SK-N-SH (cell line): ENCODE results near the gene NOD1. TPM values are rescaled to one million over a fixed set of nuclear protein-coding genes. Genes with fewer than 3 reads are reported as not detected.

Experiments used
- CTCF ChIA-PET: fragments of 300-600, 350-600 bp; formaldehyde crosslinking; extraction: SDS; loops from one replicate; lab custom pipeline; 2021; lab: Yijun Ruan, JAX
- POLR2A ChIA-PET: fragments of 350-600 bp; sonication (Branson Sonifier 250); formaldehyde crosslinking; extraction: SDS; loops from one replicate; lab custom pipeline; 2020; ENCODE audit warnings: antibody characterized with exemption, inconsistent platforms; lab: Yijun Ruan, JAX
- DNase-seq: peaks from one replicate; pipeline ENCODE4 v3.0.0; 2012
- H2AFZ ChIP-seq: fragments of 200-600 bp; sonication (generic); 2 replicates; pipeline ENCODE4 v1.8.1; 2016; ENCODE audit warnings: antibody characterized with exemption, mild to moderate bottlenecking, low read depth
- H3F3A ChIP-seq: fragments of 200-600 bp; sonication (generic); replicated peaks from 2 replicates; pipeline ENCODE3; 2016; ENCODE audit warnings: antibody characterized with exemption, mild to moderate bottlenecking; ENCODE audit not compliant: insufficient read depth
- H3K27ac ChIP-seq, 2 experiments: fragments of 200-500 bp in 1 of 2; fragments of 200-600 bp in 1 of 2; sonication (Bioruptor generic) in 1 of 2; sonication (generic), shearing (Covaris generic) in 1 of 2; 2 replicates each; pipeline versions ENCODE4 v1.5.1 to v1.6.1; 2014 to 2016; ENCODE audit warnings: low read depth in 2 of 2, inconsistent platforms in 1 of 2, low read length in 1 of 2, mild to moderate bottlenecking in 1 of 2, mixed read lengths in 1 of 2
- H3K27me3 ChIP-seq: fragments of 200-600 bp; sonication (generic), shearing (Covaris generic); 2 replicates; pipeline ENCODE4 v1.6.1; 2016; ENCODE audit warnings: mixed run types; ENCODE audit not compliant: insufficient read depth
- H3K36me3 ChIP-seq, 2 experiments: fragments of 200-500 bp in 1 of 2; fragments of 200-600 bp in 1 of 2; sonication (Bioruptor generic) in 1 of 2; sonication (generic) in 1 of 2; replicated peaks in 1 of 2; 2 replicates each; pipeline versions ENCODE3 to v1.5.1; 2014 to 2016; ENCODE audit warnings: low read length in 1 of 2, mild to moderate bottlenecking in 1 of 2; ENCODE audit not compliant: insufficient read depth in 2 of 2, control insufficient read depth in 1 of 2
- H3K4me1 ChIP-seq, 2 experiments: fragments of 200-500 bp in 1 of 2; fragments of 200-600 bp in 1 of 2; sonication (Bioruptor generic) in 1 of 2; sonication (generic), shearing (Covaris generic) in 1 of 2; 2 replicates each; pipeline versions ENCODE4 v1.5.1 to v1.6.1; 2014 to 2016; ENCODE audit warnings: low read depth in 1 of 2, low read length in 1 of 2, mixed run types in 1 of 2; ENCODE audit not compliant: insufficient read depth in 2 of 2, control insufficient read depth in 1 of 2
- H3K4me2 ChIP-seq: fragments of 200-600 bp; sonication (generic), shearing (Covaris generic); 2 replicates; pipeline ENCODE4 v1.6.1; 2017; ENCODE audit warnings: mixed run types
- H3K4me3 ChIP-seq, 2 experiments: fragments of 200-500 bp in 1 of 2; fragments of 200-600 bp in 1 of 2; sonication (Bioruptor generic) in 1 of 2; sonication (generic), shearing (Covaris generic) in 1 of 2; 2 replicates each; pipeline versions ENCODE4 v1.5.1 to v1.8.1; 2014 to 2016; ENCODE audit warnings: low read depth in 2 of 2, inconsistent platforms in 1 of 2, low read length in 1 of 2, mild to moderate bottlenecking in 1 of 2, mixed read lengths in 1 of 2, moderate library complexity in 1 of 2
- H3K79me2 ChIP-seq: fragments of 200-600 bp; sonication (generic); 2 replicates; pipeline ENCODE4 v1.8.1; 2017; ENCODE audit warnings: mild to moderate bottlenecking; ENCODE audit not compliant: insufficient read depth
- H3K9ac ChIP-seq: fragments of 200-600 bp; sonication (generic); 2 replicates; pipeline ENCODE4 v1.6.1; 2017; ENCODE audit warnings: mixed run types
- H3K9me2 ChIP-seq: fragments of 200-600 bp; sonication (generic); 2 replicates; pipeline ENCODE4 v1.6.1; 2017; ENCODE audit warnings: mixed run types
- H3K9me3 ChIP-seq: fragments of 200-600 bp; sonication (generic); 2 replicates; pipeline ENCODE4 v1.6.1; 2017; ENCODE audit warnings: mixed run types, mild to moderate bottlenecking, moderate library complexity
- H4K20me1 ChIP-seq: fragments of 200-600 bp; sonication (generic); 2 replicates; pipeline ENCODE4 v1.6.1; 2017; ENCODE audit warnings: mild to moderate bottlenecking, mixed run types; ENCODE audit not compliant: insufficient read depth
- EP300 ChIP-seq, 2 experiments: IDR thresholded peaks; 2 replicates each; pipeline versions ENCODE4 v1.4.0 to v1.6.1; 2012; ENCODE audit warnings: borderline replicate concordance in 1 of 2, low read depth in 1 of 2, low read length in 1 of 2
- FOSL2 ChIP-seq: IDR thresholded peaks from 2 replicates; pipeline ENCODE4 v1.4.0; 2012; ENCODE audit warnings: low read depth, mild to moderate bottlenecking, moderate library complexity, borderline replicate concordance
- FOXJ3 ChIP-seq: sonication (generic); formaldehyde crosslinking; IDR thresholded peaks from 2 replicates; pipeline ENCODE4 v1.5.1; 2020; ENCODE audit warnings: mild to moderate bottlenecking, missing genetic modification reagents
- MEF2A ChIP-seq: IDR thresholded peaks from 2 replicates; pipeline ENCODE4 v1.4.0; 2012; ENCODE audit warnings: low read depth, borderline replicate concordance
- NFIC ChIP-seq: IDR thresholded peaks from 2 replicates; pipeline ENCODE4 v1.4.0; 2012; ENCODE audit warnings: borderline replicate concordance
- RAD21 ChIP-seq: IDR thresholded peaks from 2 replicates; pipeline ENCODE4 v1.6.1; 2012; ENCODE audit warnings: mild to moderate bottlenecking, low read length
- SIN3A ChIP-seq: IDR thresholded peaks from 2 replicates; pipeline ENCODE4 v1.6.1; 2012; ENCODE audit warnings: low read depth, mild to moderate bottlenecking, low read length, moderate library complexity, borderline replicate concordance
- SMC3 ChIP-seq: IDR thresholded peaks from 2 replicates; pipeline ENCODE4 v1.6.1; 2012; ENCODE audit warnings: low read depth, low read length, improper control_type of control experiment
- TAF1 ChIP-seq: IDR thresholded peaks from 2 replicates; pipeline ENCODE4 v1.6.1; 2012; ENCODE audit warnings: low read depth, mild to moderate bottlenecking, low read length, moderate library complexity, borderline replicate concordance
- TCF12 ChIP-seq: IDR thresholded peaks from 2 replicates; pipeline ENCODE4 v1.4.0; 2012
- WGBS: methylation state at CpG from one replicate; pipeline ENCODE4 v1.1.6; 2017; ENCODE audit warnings: low lambda C conversion rate; 5-methylcytosine and 5-hydroxymethylcytosine counted together
- polyA plus RNA-seq, 3 experiments: library from polyadenylated mRNA; depleted of rRNA; stranded (reverse); fragments of >200 nt; gene quantifications; 2 replicates each; pipeline ENCODE4 v1.2.3, GENCODE V29; 2012
- TF ChIP-seq, protein P1 (sequence below): fragments of 150-350 bp; IDR thresholded peaks from 2 replicates; pipeline ENCODE4 v1.6.1; 2017; ENCODE audit warnings: antibody characterized with exemption, low read length, low read depth, borderline replicate concordance
- TF ChIP-seq, protein P2 (sequence below): IDR thresholded peaks from 2 replicates; pipeline ENCODE4; 2012
- TF ChIP-seq, protein P3 (sequence below): IDR thresholded peaks from 2 replicates; pipeline ENCODE4 v1.4.0; 2012; ENCODE audit warnings: low read depth, borderline replicate concordance
- TF ChIP-seq, protein P4 (sequence below): IDR thresholded peaks from 2 replicates; pipeline ENCODE4 v1.6.1; 2012; ENCODE audit warnings: mild to moderate bottlenecking, low read depth, low read length, moderate library complexity
- TF ChIP-seq, protein P5 (sequence below): IDR thresholded peaks from 2 replicates; pipeline ENCODE4 v1.4.0; 2012; ENCODE audit warnings: low read depth

NOD1 gene
- polyA plus RNA-seq, 1 of the 3 experiments (the other 2 are of a cell fraction) = 5.5 TPM

DNA sequence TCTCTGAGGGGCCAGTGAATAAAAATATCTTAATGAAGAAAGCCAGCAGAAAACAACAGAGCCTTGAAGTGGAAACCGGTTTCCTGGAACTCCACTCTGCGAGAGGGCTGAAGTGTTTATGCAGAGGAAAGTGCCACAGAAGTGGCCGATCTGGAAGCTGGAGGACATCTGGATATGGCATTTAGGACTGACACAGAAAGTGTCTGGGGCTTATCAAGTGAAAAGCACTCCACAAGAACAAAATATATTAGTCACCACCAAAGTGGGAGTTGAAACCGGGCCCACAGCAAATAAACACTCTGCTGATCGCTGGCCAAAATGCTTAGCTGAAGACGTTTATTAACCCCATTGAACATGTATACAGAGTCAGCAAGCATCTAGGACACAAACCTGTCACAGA is 7.8 kb downstream of the NOD1 start (continued):
- TF ChIP-seq, protein P1, sequence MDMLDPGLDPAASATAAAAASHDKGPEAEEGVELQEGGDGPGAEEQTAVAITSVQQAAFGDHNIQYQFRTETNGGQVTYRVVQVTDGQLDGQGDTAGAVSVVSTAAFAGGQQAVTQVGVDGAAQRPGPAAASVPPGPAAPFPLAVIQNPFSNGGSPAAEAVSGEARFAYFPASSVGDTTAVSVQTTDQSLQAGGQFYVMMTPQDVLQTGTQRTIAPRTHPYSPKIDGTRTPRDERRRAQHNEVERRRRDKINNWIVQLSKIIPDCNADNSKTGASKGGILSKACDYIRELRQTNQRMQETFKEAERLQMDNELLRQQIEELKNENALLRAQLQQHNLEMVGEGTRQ = no peak
- TF ChIP-seq, all 33 proteins: peak for 11

DNA sequence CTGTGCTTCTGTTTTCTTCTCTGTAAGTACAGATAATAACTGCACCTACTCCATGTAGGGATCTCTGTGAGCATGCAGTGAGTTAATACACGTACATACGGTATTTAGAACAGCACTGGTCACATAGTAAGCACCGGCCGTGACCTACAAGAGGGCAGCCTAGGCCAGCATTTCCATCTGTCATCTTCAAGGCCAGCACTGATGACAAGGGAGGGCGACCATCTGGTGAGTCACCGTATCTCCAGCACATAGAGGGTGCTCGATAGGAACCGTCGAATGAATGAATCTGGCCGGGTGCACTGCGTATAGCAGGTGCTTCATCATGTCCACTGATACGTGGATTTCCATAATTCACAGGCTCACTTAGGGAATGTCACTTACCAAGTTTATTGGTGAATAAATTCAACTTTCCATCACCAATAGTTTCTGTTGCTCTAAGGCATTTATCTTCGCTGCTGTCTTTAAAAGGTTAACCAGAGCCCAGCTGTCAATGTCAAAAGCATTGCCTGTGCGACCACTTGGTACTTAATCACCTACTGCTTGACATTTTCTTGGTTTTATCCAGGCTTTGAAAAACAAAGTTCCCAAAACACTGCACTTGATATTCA is 8.3 kb downstream of the NOD1 start:
- Histone ChIP-seq H3K79me2 (peaks cover 27% of the 10 kb centered on the region), H2AFZ (no peak overlapping the region), H3K36me3 (peaks cover 0 to 8% of the 10 kb centered on the region in 2 experiments), H3K4me2 (peak overlapping the region; percentile 39), H3K9me2 (no peaks in the 10 kb centered on the region), H3K4me3 (no peak overlapping the region), H3F3A (no peaks in the 10 kb centered on the region), H3K9me3 (no peaks in the 10 kb centered on the region), H3K4me1 (peaks cover 14 to 77% of the 10 kb centered on the region in 2 experiments), H3K27me3 (no peaks in the 10 kb centered on the region), H3K9ac (no peak overlapping the region; the same call in 1 of the 2 replicates), H4K20me1 (no peaks in the 10 kb centered on the region), H3K27ac (peak overlapping the region; percentile 81 to 98)
- TF ChIP-seq FOSL2 (no peak), FOXJ3 (CRISPR knock-in tag) (0 out of 2 replicates have a peak, but pooled peaks have one; percentile 25), MEF2A (no peak), SMC3 (no peak)
- TF ChIP-seq, protein P2, sequence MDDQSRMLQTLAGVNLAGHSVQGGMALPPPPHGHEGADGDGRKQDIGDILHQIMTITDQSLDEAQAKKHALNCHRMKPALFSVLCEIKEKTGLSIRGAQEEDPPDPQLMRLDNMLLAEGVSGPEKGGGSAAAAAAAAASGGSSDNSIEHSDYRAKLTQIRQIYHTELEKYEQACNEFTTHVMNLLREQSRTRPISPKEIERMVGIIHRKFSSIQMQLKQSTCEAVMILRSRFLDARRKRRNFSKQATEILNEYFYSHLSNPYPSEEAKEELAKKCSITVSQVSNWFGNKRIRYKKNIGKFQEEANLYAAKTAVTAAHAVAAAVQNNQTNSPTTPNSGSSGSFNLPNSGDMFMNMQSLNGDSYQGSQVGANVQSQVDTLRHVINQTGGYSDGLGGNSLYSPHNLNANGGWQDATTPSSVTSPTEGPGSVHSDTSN = 0 out of 2 replicates have a peak, but pooled peaks have one; percentile 1
- CTCF ChIA-PET = interaction anchor here (1.1 to 2.5 kb wide), 7 partner anchors 8 to 468 kb away, joined by 3 to 13 read pairs (median 4); partner anchors contain the start of gene NOD1
- WGBS = 65% methylated on average over 14 of the region's 14 CpGs
- DNase-seq = no peak
- POLR2A ChIA-PET = interaction anchor here (1.3 to 2.1 kb wide), 2 partner anchors 8 to 10 kb away, joined by 5 to 8 read pairs; no protein-coding TSS in a partner anchor

DNA sequence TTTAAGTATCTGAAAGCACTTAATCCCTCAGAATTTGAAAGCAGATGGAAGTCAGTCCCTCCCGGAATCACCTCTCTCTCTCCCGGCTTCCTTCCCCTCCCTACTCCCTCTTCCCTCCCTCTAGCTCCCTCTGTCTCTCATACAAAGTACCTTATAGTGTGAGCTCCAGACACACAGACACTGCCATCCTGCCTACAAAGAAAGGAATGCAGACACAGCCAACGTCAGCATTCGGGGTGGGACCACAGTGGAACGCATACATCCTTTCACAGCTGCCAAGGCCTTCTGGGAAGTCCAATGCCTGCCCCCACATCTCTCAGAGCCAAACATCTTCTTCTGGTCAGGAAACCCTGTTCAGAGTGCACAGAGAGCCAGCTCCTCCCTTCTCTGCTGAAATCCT is 9.3 kb downstream of the NOD1 start:
- H3K4me2 ChIP-seq = peak overlapping the region; percentile 57
- no peaks in the 10 kb centered on the region for H3K27me3 ChIP-seq
- H3K4me1 ChIP-seq = peaks cover 14 to 83% of the 10 kb centered on the region in 2 experiments
- H3K9me2 ChIP-seq = no peaks in the 10 kb centered on the region
- H3K79me2 ChIP-seq = peaks cover 35% of the 10 kb centered on the region
- 8% methylated on average over 5 of the region's 5 CpGs for WGBS
- H3F3A ChIP-seq = no peaks in the 10 kb centered on the region
- ChIA-PET CTCF (interaction anchor here (0.5 to 2.5 kb wide), 9 partner anchors 9 to 410 kb away, joined by 3 to 13 read pairs (median 3); partner anchors contain the start of gene NOD1), POLR2A (interaction anchor here (1.3 kb wide), 1 partner anchor 9 kb away, joined by 5 read pairs; no protein-coding TSS in a partner anchor)
- 0 out of 4 replicates have a peak overlapping the region, but pooled peaks of 1 of the 2 experiments have one; percentile 3 for H3K4me3 ChIP-seq
- peaks cover 0 to 2% of the 10 kb centered on the region in 2 experiments for H3K36me3 ChIP-seq
- H3K9ac ChIP-seq = peak overlapping the region; percentile 23
- no peaks in the 10 kb centered on the region for H3K9me3 ChIP-seq
- no peaks in the 10 kb centered on the region for H4K20me1 ChIP-seq
- peak overlapping the region; percentile 56 for H2AFZ ChIP-seq
- peak overlapping the region; percentile 81 to 98 for H3K27ac ChIP-seq
- DNase-seq = no peak
- no peak; a peak in 1 of 4 replicates for TF ChIP-seq EP300 (IDR thresholded peaks at IDR 0.05; ENCODE audit: borderline replicate concordance in 1 of 2, low read depth in 1 of 2, low read length in 1 of 2)
- TF ChIP-seq, protein P3, sequence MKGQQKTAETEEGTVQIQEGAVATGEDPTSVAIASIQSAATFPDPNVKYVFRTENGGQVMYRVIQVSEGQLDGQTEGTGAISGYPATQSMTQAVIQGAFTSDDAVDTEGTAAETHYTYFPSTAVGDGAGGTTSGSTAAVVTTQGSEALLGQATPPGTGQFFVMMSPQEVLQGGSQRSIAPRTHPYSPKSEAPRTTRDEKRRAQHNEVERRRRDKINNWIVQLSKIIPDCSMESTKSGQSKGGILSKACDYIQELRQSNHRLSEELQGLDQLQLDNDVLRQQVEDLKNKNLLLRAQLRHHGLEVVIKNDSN = no peak
- peak; percentile 50 for TF ChIP-seq TAF1
- TF ChIP-seq SIN3A = 0 out of 2 replicates have a peak, but pooled peaks have one; percentile 78
- TF ChIP-seq, protein P4, sequence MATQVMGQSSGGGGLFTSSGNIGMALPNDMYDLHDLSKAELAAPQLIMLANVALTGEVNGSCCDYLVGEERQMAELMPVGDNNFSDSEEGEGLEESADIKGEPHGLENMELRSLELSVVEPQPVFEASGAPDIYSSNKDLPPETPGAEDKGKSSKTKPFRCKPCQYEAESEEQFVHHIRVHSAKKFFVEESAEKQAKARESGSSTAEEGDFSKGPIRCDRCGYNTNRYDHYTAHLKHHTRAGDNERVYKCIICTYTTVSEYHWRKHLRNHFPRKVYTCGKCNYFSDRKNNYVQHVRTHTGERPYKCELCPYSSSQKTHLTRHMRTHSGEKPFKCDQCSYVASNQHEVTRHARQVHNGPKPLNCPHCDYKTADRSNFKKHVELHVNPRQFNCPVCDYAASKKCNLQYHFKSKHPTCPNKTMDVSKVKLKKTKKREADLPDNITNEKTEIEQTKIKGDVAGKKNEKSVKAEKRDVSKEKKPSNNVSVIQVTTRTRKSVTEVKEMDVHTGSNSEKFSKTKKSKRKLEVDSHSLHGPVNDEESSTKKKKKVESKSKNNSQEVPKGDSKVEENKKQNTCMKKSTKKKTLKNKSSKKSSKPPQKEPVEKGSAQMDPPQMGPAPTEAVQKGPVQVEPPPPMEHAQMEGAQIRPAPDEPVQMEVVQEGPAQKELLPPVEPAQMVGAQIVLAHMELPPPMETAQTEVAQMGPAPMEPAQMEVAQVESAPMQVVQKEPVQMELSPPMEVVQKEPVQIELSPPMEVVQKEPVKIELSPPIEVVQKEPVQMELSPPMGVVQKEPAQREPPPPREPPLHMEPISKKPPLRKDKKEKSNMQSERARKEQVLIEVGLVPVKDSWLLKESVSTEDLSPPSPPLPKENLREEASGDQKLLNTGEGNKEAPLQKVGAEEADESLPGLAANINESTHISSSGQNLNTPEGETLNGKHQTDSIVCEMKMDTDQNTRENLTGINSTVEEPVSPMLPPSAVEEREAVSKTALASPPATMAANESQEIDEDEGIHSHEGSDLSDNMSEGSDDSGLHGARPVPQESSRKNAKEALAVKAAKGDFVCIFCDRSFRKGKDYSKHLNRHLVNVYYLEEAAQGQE = peak; percentile 61; the same call in 1 of the 2 replicates
- TF ChIP-seq RAD21 = peak; percentile 49
- peak; percentile 49; the same call in 1 of the 2 replicates for TF ChIP-seq TCF12
- TF ChIP-seq, protein P5, sequence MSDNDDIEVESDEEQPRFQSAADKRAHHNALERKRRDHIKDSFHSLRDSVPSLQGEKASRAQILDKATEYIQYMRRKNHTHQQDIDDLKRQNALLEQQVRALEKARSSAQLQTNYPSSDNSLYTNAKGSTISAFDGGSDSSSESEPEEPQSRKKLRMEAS = no peak
- TF ChIP-seq NFIC = 0 out of 2 replicates have a peak, but pooled peaks have one; percentile 46
